Progenitor cell of endocrine pancreas (in vitro differentiated cells): ENCODE data around the gene ANKRD63. TPM values are rescaled to one million over a fixed set of nuclear protein-coding genes. Genes with fewer than 3 reads are reported as not detected.
A peak's percentile ranks its signal among the peaks of the same experiment; 100 is the strongest.

Source experiments
- DNase-seq: peaks from one replicate; pipeline ENCODE4 v3.0.0; 2021; ENCODE audit warnings: low spot score; ENCODE audit not compliant: unreplicated experiment
- H3K27ac Mint-ChIP-seq: 2 replicates; pipeline ENCODE4 v1.8.0; 2021; ENCODE audit warnings: mild to moderate bottlenecking, moderate library complexity, mixed read lengths
- H3K27me3 Mint-ChIP-seq: 2 replicates; pipeline ENCODE4 v1.8.0; 2021; ENCODE audit warnings: mixed read lengths
- H3K36me3 Mint-ChIP-seq: 2 replicates; pipeline ENCODE4 v1.8.0; 2022; ENCODE audit warnings: mixed read lengths; ENCODE audit not compliant: insufficient read depth
- H3K4me1 Mint-ChIP-seq: 2 replicates; pipeline ENCODE4 v1.8.0; 2021; ENCODE audit warnings: low read depth, mixed read lengths
- H3K4me3 Mint-ChIP-seq: 2 replicates; pipeline ENCODE4 v1.8.0; 2021; ENCODE audit warnings: low read depth, mild to moderate bottlenecking, moderate library complexity, mixed read lengths
- H3K9me3 Mint-ChIP-seq: 2 replicates; pipeline ENCODE4 v1.8.0; 2021; ENCODE audit warnings: low read depth, mixed read lengths
- CTCF ChIP-seq: fragments of 200-600 bp; sonication (generic); IDR thresholded peaks from one replicate; pipeline ENCODE4 v1.5.0; 2021; ENCODE audit warnings: antibody characterized with exemption, mild to moderate bottlenecking; ENCODE audit not compliant: unreplicated experiment
- total RNA-seq: library from RNA; stranded (reverse); gene quantifications from 2 replicates; pipeline ENCODE4 v1.2.1, GENCODE V29; 2021

ANKRD63 gene
- total RNA-seq, 1 donor from 2014 or later: not detected

- Mint-ChIP-seq H3K36me3 (no peaks in the 10 kb centered on the region), H3K27me3 (peaks cover 4% of the 10 kb centered on the region), H3K9me3 (no peaks in the 10 kb centered on the region), H3K4me3 (no peak overlapping the region), H3K27ac (peak overlapping the region; percentile 53), H3K4me1 (peaks cover 9% of the 10 kb centered on the region)
- DNase-seq: no peak
- TF ChIP-seq CTCF: no peak
Measured at GRCh38 chr15:40235201-40235885, 47.5 kb downstream of the ANKRD63 start.

- DNase-seq: no peak
- H3K4me1 Mint-ChIP-seq: peaks cover 8% of the 10 kb centered on the region
- H3K27me3 Mint-ChIP-seq: peaks cover 4% of the 10 kb centered on the region
- no peak for TF ChIP-seq CTCF
- no peak overlapping the region for H3K4me3 Mint-ChIP-seq
- H3K36me3 Mint-ChIP-seq: no peaks in the 10 kb centered on the region
- H3K27ac Mint-ChIP-seq: peak overlapping the region; percentile 53
- H3K9me3 Mint-ChIP-seq: no peaks in the 10 kb centered on the region
Measured at GRCh38 chr15:40234783-40235182, 48.1 kb downstream of the ANKRD63 start.

- H3K4me3 Mint-ChIP-seq: no peak overlapping the region
- H3K4me1 Mint-ChIP-seq: peaks cover 2% of the 10 kb centered on the region
- H3K9me3 Mint-ChIP-seq: no peaks in the 10 kb centered on the region
- H3K27ac Mint-ChIP-seq: no peak overlapping the region
- H3K27me3 Mint-ChIP-seq: no peaks in the 10 kb centered on the region
- TF ChIP-seq CTCF: no peak
- no peak for DNase-seq
- no peaks in the 10 kb centered on the region for H3K36me3 Mint-ChIP-seq
Measured at GRCh38 chr15:40233727-40234577, 48.9 kb downstream of the ANKRD63 start.

- Mint-ChIP-seq H3K9me3 (no peaks in the 10 kb centered on the region), H3K27ac (no peak overlapping the region), H3K4me1 (no peaks in the 10 kb centered on the region), H3K36me3 (no peaks in the 10 kb centered on the region), H3K4me3 (no peak overlapping the region), H3K27me3 (no peaks in the 10 kb centered on the region)
- no peak for TF ChIP-seq CTCF
- no peak for DNase-seq
Measured at GRCh38 chr15:40232625-40233070, 50.2 kb downstream of the ANKRD63 start.

Other genes starting within 250 kb of the ANKRD63 start
- gene SRP14, start 243.9 kb downstream of the ANKRD63 start, total RNA-seq: 282 and 285 TPM in 2 replicates
- 128 and 129 TPM in 2 replicates for gene BMF, start 174.2 kb downstream of the ANKRD63 start, total RNA-seq
- gene BUB1B, start 122.0 kb downstream of the ANKRD63 start, total RNA-seq: 40.1 and 42.6 TPM in 2 replicates
- 13.2 and 13.8 TPM in 2 replicates for gene PAK6, start 44.0 kb downstream of the ANKRD63 start, total RNA-seq
- gene PLCB2, start 24.9 kb upstream of the ANKRD63 start, total RNA-seq: 2.5 and 2.8 TPM in 2 replicates
- 12.9 and 14.9 TPM in 2 replicates for gene INAFM2, start 40.6 kb upstream of the ANKRD63 start, total RNA-seq
- 0.07 and 0.11 TPM in 2 replicates for gene CCDC9B, start 57.9 kb upstream of the ANKRD63 start, total RNA-seq
- gene PHGR1, start 68.0 kb upstream of the ANKRD63 start, total RNA-seq: 0.79 TPM in 1 of 2 replicates, not detected in the other
- gene DISP2, start 75.2 kb upstream of the ANKRD63 start, total RNA-seq: 1.0 and 3.2 TPM in 2 replicates
- gene KNSTRN, start 99.7 kb upstream of the ANKRD63 start, total RNA-seq: 44.8 and 46.2 TPM in 2 replicates
- gene IVD, start 122.7 kb upstream of the ANKRD63 start, total RNA-seq: 82.0 and 93.0 TPM in 2 replicates
- 24.1 and 24.3 TPM in 2 replicates for gene BAHD1, start 157.9 kb upstream of the ANKRD63 start, total RNA-seq
- 29.1 and 29.3 TPM in 2 replicates for gene CHST14, start 187.9 kb upstream of the ANKRD63 start, total RNA-seq